GM12878 (cell line): ENCODE results near the gene MTFMT. TPM values are rescaled to one million over a fixed set of nuclear protein-coding genes. Genes with fewer than 3 reads are reported as not detected.

Experiments used
- ATAC-seq: fragments of 200-7000 bp; cut with Tn5 transposase; 3 replicates; pipeline ENCODE4 v1.9.1; 2020; ENCODE audit warnings: mild to moderate bottlenecking, moderate library complexity
- BruUV-seq: library from RNA; stranded (reverse); fragments of 400-500 nt; replicated peaks from 2 replicates; lab custom pipeline; 2021; lab: Mats Ljungman, UMichigan
- CTCF ChIA-PET: fragments of 300-600 bp; sonication (Branson Sonifier 250); formaldehyde crosslinking; extraction: SDS; loops from one replicate; lab custom pipeline; 2021; ENCODE audit warnings: inconsistent platforms; lab: Yijun Ruan, JAX
- POLR2A ChIA-PET: fragments of 350-600 bp; formaldehyde crosslinking; extraction: SDS; loops from one replicate; lab custom pipeline; 2021; ENCODE audit warnings: inconsistent platforms; lab: Charles Lee
- RAD21 ChIA-PET: fragments of 300-600 bp; sonication (Branson Sonifier 250); formaldehyde crosslinking; loops from one replicate; lab custom pipeline; 2023; ENCODE audit warnings: antibody characterized with exemption; ENCODE audit not compliant: unreplicated experiment; lab: Charles Lee
- SMC1A ChIA-PET: fragments of 300-600 bp; sonication (Branson Sonifier 250); formaldehyde crosslinking; loops from one replicate; lab custom pipeline; 2023; ENCODE audit not compliant: unreplicated experiment, uncharacterized antibody; lab: Charles Lee
- DNase-seq: peaks from one replicate; pipeline ENCODE4 v3.0.0-alpha.2; 2011; ENCODE audit warnings: low read depth, low spot score
- FAIRE-seq: peaks from 3 replicates; lab custom pipeline; 2011; peaks lifted over from hg19 to GRCh38; lab: Jason Lieb, UNC
- H2AFZ ChIP-seq: 2 replicates; pipeline ENCODE4 v1.6.0; 2011; ENCODE audit warnings: low read depth, low read length, control low read depth; ENCODE audit not compliant: control insufficient read depth
- H3K27ac ChIP-seq: 2 replicates; pipeline ENCODE4 v1.5.1; 2011; ENCODE audit warnings: control low read depth; ENCODE audit not compliant: control insufficient read depth, insufficient read depth
- H3K27me3 ChIP-seq, 2 experiments: replicated peaks in 1 of 2; 2 replicates each; pipeline versions ENCODE4 v1.6.0 to v1.6.1; 2011; ENCODE audit warnings: low read length in 1 of 2; ENCODE audit not compliant: control insufficient read depth in 2 of 2, insufficient read depth in 2 of 2
- H3K36me3 ChIP-seq, 2 experiments: 2 replicates each; pipeline ENCODE4 v1.5.1; 2011; ENCODE audit warnings: low read length in 1 of 2; ENCODE audit not compliant: control insufficient read depth in 2 of 2, insufficient read depth in 2 of 2
- H3K4me1 ChIP-seq: 2 replicates; pipeline ENCODE4 v1.6.1; 2011; ENCODE audit warnings: mild to moderate bottlenecking, low read length, moderate library complexity, mixed read lengths; ENCODE audit not compliant: control insufficient read depth, insufficient read depth
- H3K4me2 ChIP-seq: 2 replicates; pipeline ENCODE4 v1.6.0; 2011; ENCODE audit warnings: control low read depth; ENCODE audit not compliant: control insufficient read depth, insufficient read depth
- H3K4me3 ChIP-seq: fragments of 200-600 bp; sonication (generic); 2 replicates; pipeline ENCODE4 v1.5.1; 2016
- H3K79me2 ChIP-seq: 2 replicates; pipeline ENCODE4 v1.6.0; 2011; ENCODE audit warnings: low read length; ENCODE audit not compliant: control insufficient read depth, insufficient read depth
- H3K9ac ChIP-seq: 2 replicates; pipeline ENCODE4 v1.8.0; 2011; ENCODE audit warnings: low read length, control low read depth, mixed read lengths; ENCODE audit not compliant: control insufficient read depth, insufficient read depth
- H3K9me3 ChIP-seq: replicated peaks from 3 replicates; pipeline ENCODE4 v1.5.1; 2011; ENCODE audit warnings: mild to moderate bottlenecking, low read length; ENCODE audit not compliant: control insufficient read depth, insufficient read depth
- H4K20me1 ChIP-seq: 2 replicates; pipeline ENCODE4 v1.6.0; 2011; ENCODE audit not compliant: control insufficient read depth, insufficient read depth
- BHLHE40 ChIP-seq, 2 experiments: fragments of 450-650 bp in 1 of 2; IDR thresholded peaks; 2 replicates each; pipeline ENCODE4 v1.6.1; 2011 to 2017; ENCODE audit warnings: low read depth in 2 of 2, borderline replicate concordance in 1 of 2, improper control_type of control experiment in 1 of 2, low read length in 1 of 2, mild to moderate bottlenecking in 1 of 2
- CBFB ChIP-seq: IDR thresholded peaks from 2 replicates; pipeline ENCODE4 v1.6.1; 2016; ENCODE audit warnings: antibody characterized with exemption, low read depth
- CEBPZ ChIP-seq: fragments of 150-350 bp; IDR thresholded peaks from 2 replicates; pipeline ENCODE4 v1.6.1; 2016; ENCODE audit warnings: low read depth, low read length
- GABPA ChIP-seq: IDR thresholded peaks from 2 replicates; pipeline ENCODE4 v1.6.1; 2014; ENCODE audit warnings: antibody characterized with exemption, low read depth, mild to moderate bottlenecking, inconsistent platforms
- HDAC2 ChIP-seq: fragments of 200-600 bp; sonication (generic); IDR thresholded peaks from 2 replicates; pipeline ENCODE4 v1.6.1; 2017
- MXI1 ChIP-seq: fragments of 150-350 bp; IDR thresholded peaks from 2 replicates; pipeline ENCODE4 v1.6.1; 2011; ENCODE audit warnings: low read depth, mild to moderate bottlenecking, inconsistent platforms, low read length, improper control_type of control experiment
- NR2F1 ChIP-seq: fragments of 450-650 bp; conservative IDR thresholded peaks from 2 replicates; pipeline ENCODE4 v1.6.1; 2017; ENCODE audit warnings: mild to moderate bottlenecking
- PAX8 ChIP-seq: fragments of 450-650 bp; IDR thresholded peaks from 2 replicates; pipeline ENCODE4 v1.6.1; 2017; ENCODE audit warnings: mild to moderate bottlenecking, moderate library complexity
- RBBP5 ChIP-seq: fragments of 200-600 bp; sonication (generic); conservative IDR thresholded peaks from 2 replicates; pipeline ENCODE4 v1.6.1; 2016
- SIX5 ChIP-seq: IDR thresholded peaks from 2 replicates; pipeline ENCODE4 v1.6.1; 2011; ENCODE audit warnings: mild to moderate bottlenecking, low read depth, low read length, moderate library complexity; ENCODE audit not compliant: severe bottlenecking
- SMC3 ChIP-seq: IDR thresholded peaks from 2 replicates; pipeline ENCODE4 v1.6.1; 2011; ENCODE audit warnings: low read length, improper control_type of control experiment, borderline replicate concordance
- SRF ChIP-seq, 2 experiments: IDR thresholded peaks; 2 replicates each; pipeline ENCODE4 v1.6.1; 2011; ENCODE audit warnings: low read depth in 2 of 2, low read length in 2 of 2, mild to moderate bottlenecking in 1 of 2, moderate library complexity in 1 of 2
- SUPT20H ChIP-seq: IDR thresholded peaks from 2 replicates; pipeline ENCODE4 v1.6.1; 2011; ENCODE audit warnings: low read depth, mild to moderate bottlenecking, low read length, moderate library complexity, borderline replicate concordance; ENCODE audit not compliant: control insufficient read depth
- ZBED1 ChIP-seq: IDR thresholded peaks from 2 replicates; pipeline ENCODE4 v1.6.1; 2016; ENCODE audit warnings: borderline replicate concordance
- WGBS: methylation state at CpG from one replicate; pipeline ENCODE4 v1.1.6; 2016; ENCODE audit warnings: low lambda C conversion rate; ENCODE audit not compliant: insufficient replicate concordance, insufficient coverage; ENCODE audit errors: missing lambda C conversion rate; 5-methylcytosine and 5-hydroxymethylcytosine counted together
- in situ Hi-C: fragments of 300-500 bp; cut with MboI; formaldehyde crosslinking; loops from 9 replicates; pipeline ENCODE4 v1.14.3; 2018; ENCODE audit warnings: mixed read lengths
- intact Hi-C: fragments of 100-400 bp; cut with micrococcal nuclease; formaldehyde crosslinking; loops from one replicate; pipeline ENCODE4 v1.14.2; 2022; ENCODE audit not compliant: unreplicated experiment
- polyA plus RNA-seq, 11 experiments: library from polyadenylated mRNA; depleted of rRNA in 4 of 11; unstranded in 6 of 11; stranded (reverse) in 5 of 11; fragments of >200 nt; fragmentation: Nextera tagmentation in 4 of 11; fragmentation: Illumina TruSeq in 1 of 11; extraction: Ambion mirVana in 4 of 11; extraction: Trizol in 1 of 11; gene quantifications; 1 replicate in 1 of 11; 2 replicates in 10 of 11; pipeline versions ENCODE4 v1.2.1 to v1.2.3, GENCODE V29; 2011 to 2016; ENCODE audit warnings: inconsistent platforms in 2 of 11, missing spikeins in 2 of 11, low read depth in 1 of 11
- total RNA-seq, 4 experiments: library from RNA; depleted of rRNA in 3 of 4; stranded (reverse); fragments of >200 nt in 3 of 4; fragmentation: Illumina TruSeq in 1 of 4; extraction: Trizol in 1 of 4; gene quantifications; 2 replicates each; pipeline versions ENCODE4 v1.2.1 to v1.2.3, GENCODE V29; 2013 to 2021
- TF ChIP-seq, protein P1 (sequence below): IDR thresholded peaks from 2 replicates; pipeline ENCODE4 v1.6.1; 2011; ENCODE audit warnings: borderline replicate concordance, low read depth, mild to moderate bottlenecking, moderate library complexity, low read length; ENCODE audit not compliant: insufficient read depth, poor library complexity, severe bottlenecking

Gene MTFMT
- total and polyA plus RNA-seq, 10 of the 15 experiments (the other 5 are each of a cell fraction or from before 2014, with no cell fraction given) = 1.7 to 29.8 (median 17.4) TPM

DNA sequence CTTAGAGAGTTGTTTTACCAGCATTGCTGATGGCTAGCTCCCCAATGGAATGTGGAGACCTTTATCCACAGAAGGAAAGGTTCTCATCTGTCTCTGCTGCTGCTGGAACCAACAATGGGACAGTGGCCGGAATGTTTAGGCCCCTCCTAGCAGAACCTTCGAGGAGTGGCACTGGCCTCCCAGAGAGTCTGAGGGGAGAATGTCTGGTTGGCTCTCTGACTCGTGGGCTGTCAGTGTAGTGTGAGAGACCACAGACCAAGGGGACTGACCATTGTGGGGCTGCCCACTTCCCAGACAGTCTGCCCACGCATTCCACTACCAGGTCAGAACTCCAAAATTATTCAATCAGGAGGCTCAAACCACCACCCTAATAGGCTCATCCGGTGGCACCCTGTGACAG is 33.3 kb upstream of the MTFMT start:
- Histone ChIP-seq H3K36me3 (no peaks in the 10 kb centered on the region), H3K4me2 (no peak overlapping the region), H2AFZ (no peak overlapping the region), H3K9ac (no peak overlapping the region), H3K4me3 (no peak overlapping the region), H3K4me1 (no peaks in the 10 kb centered on the region)
- no peak for FAIRE-seq
- SMC1A ChIA-PET = interaction anchor here (0.8 to 1.4 kb wide), 4 partner anchors 10 to 124 kb away, joined by 3 to 5 read pairs (median 4); no protein-coding TSS in a partner anchor
- WGBS = 24% methylated on average over 5 of the region's 5 CpGs
- POLR2A ChIA-PET = no interaction called here
- no peak for DNase-seq
- RAD21 ChIA-PET = interaction anchor here (0.8 kb wide), 1 partner anchor 24 kb away, joined by 3 read pairs; no protein-coding TSS in a partner anchor
- no peak for ATAC-seq
- no TSS peak for BruUV-seq
- CTCF ChIA-PET = interaction anchor here (1.2 to 3.6 kb wide), 2 partner anchors 15 to 29 kb away, joined by 3 to 12 read pairs; no protein-coding TSS in a partner anchor
- no peak for TF ChIP-seq SMC3
- no peak for TF ChIP-seq NR2F1
- TF ChIP-seq HDAC2 = no peak
- TF ChIP-seq SUPT20H = no peak
- no peak for TF ChIP-seq RBBP5
- no peak for TF ChIP-seq MXI1
- TF ChIP-seq BHLHE40 (IDR thresholded peaks at IDR 0.05; ENCODE audit: borderline replicate concordance in 1 of 2, low read depth in 2 of 2, low read length in 1 of 2) = no peak
- TF ChIP-seq ZBED1 = no peak
- TF ChIP-seq GABPA = no peak
- TF ChIP-seq, protein P1, sequence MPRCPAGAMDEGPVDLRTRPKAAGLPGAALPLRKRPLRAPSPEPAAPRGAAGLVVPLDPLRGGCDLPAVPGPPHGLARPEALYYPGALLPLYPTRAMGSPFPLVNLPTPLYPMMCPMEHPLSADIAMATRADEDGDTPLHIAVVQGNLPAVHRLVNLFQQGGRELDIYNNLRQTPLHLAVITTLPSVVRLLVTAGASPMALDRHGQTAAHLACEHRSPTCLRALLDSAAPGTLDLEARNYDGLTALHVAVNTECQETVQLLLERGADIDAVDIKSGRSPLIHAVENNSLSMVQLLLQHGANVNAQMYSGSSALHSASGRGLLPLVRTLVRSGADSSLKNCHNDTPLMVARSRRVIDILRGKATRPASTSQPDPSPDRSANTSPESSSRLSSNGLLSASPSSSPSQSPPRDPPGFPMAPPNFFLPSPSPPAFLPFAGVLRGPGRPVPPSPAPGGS = no peak
- TF ChIP-seq CEBPZ = no peak
- no peak for TF ChIP-seq SIX5
- no peak for TF ChIP-seq SRF (IDR thresholded peaks at IDR 0.05; ENCODE audit: low read depth in 2 of 2, low read length in 2 of 2)
- TF ChIP-seq PAX8 = no peak
- TF ChIP-seq CBFB = no peak
- TF ChIP-seq, all 136 proteins: peak for 0
- intact Hi-C loops = no loop called here
- no peaks in the 10 kb centered on the region for H3K79me2 ChIP-seq
- H3K9me3 ChIP-seq = no peaks in the 10 kb centered on the region
- H3K27me3 ChIP-seq = peaks cover 0 to 2% of the 10 kb centered on the region in 2 experiments
- no peak overlapping the region for H3K27ac ChIP-seq
- no peaks in the 10 kb centered on the region for H4K20me1 ChIP-seq
- in situ Hi-C loops = no loop called here
